NCI-H2107 treated with DMSO at 0.1 percent for 48 hours (cell line): Measurements from ENCODE around the gene MSH3.
"Not testable (repeated sequence)": the region's sequence is repeated elsewhere in the genome, so short reads cannot be mapped to it uniquely, and the experiment has no call there.

ENCODE experiments used
- DNase-seq: peaks from one replicate; lab custom pipeline; 2025; ENCODE audit not compliant: unreplicated experiment; lab: John Stamatoyannopoulos, UW

MSH3 gene

GRCh38 chr5:80752427-80752826, 98.0 kb downstream of the MSH3 start:
- DNase-seq, result no peak

GRCh38 chr5:80753712-80754111, 99.3 kb downstream of the MSH3 start:
- DNase-seq, result no peak

GRCh38 chr5:80754900-80755299, 100.4 kb downstream of the MSH3 start:
- DNase-seq, result peak; percentile 54

- DNase-seq, result no peak
Measured at GRCh38 chr5:80755626-80756025, 101.2 kb downstream of the MSH3 start.

GRCh38 chr5:80756292-80756691, 101.8 kb downstream of the MSH3 start:
- no peak for DNase-seq

- DNase-seq, result no peak
Measured at GRCh38 chr5:80757290-80757689, 102.8 kb downstream of the MSH3 start.

- DNase-seq, result no peak
Measured at GRCh38 chr5:80759866-80760577, 105.6 kb downstream of the MSH3 start.

GRCh38 chr5:80760680-80761079, 106.2 kb downstream of the MSH3 start:
- DNase-seq, result no peak

GRCh38 chr5:80761176-80761575, 106.7 kb downstream of the MSH3 start:
- no peak for DNase-seq

GRCh38 chr5:80761966-80762365, 107.5 kb downstream of the MSH3 start:
- no peak for DNase-seq

GRCh38 chr5:80762573-80762972, 108.1 kb downstream of the MSH3 start:
- no peak for DNase-seq

GRCh38 chr5:80763211-80763610, 108.8 kb downstream of the MSH3 start:
- DNase-seq, result no peak

GRCh38 chr5:80763873-80764647, 109.6 kb downstream of the MSH3 start:
- DNase-seq, result no peak

GRCh38 chr5:80764786-80765185, 110.3 kb downstream of the MSH3 start:
- no peak for DNase-seq

GRCh38 chr5:80777347-80778287, 123.2 kb downstream of the MSH3 start:
- DNase-seq, result no peak

GRCh38 chr5:80780024-80780423, 125.6 kb downstream of the MSH3 start:
- no peak for DNase-seq

GRCh38 chr5:80780761-80781285, 126.4 kb downstream of the MSH3 start:
- no peak for DNase-seq

GRCh38 chr5:80781356-80781755, 126.9 kb downstream of the MSH3 start:
- no peak for DNase-seq

- no peak for DNase-seq
Measured at GRCh38 chr5:80782626-80783025, 128.2 kb downstream of the MSH3 start.

GRCh38 chr5:80783751-80784150, 129.3 kb downstream of the MSH3 start:
- DNase-seq, result not testable (repeated sequence)

GRCh38 chr5:80784451-80784850, 130.0 kb downstream of the MSH3 start:
- no peak for DNase-seq
